ENCODE data around the gene SKAP1. TPM values are rescaled to one million over a fixed set of nuclear protein-coding genes. Genes with fewer than 3 reads are reported as not detected.
"Not testable (repeated sequence)": the region's sequence is repeated elsewhere in the genome, so short reads cannot be mapped to it uniquely, and the experiment has no call there.

The SKAP1 gene
- total and polyA plus RNA-seq, 2 donors from 2014 or later, result 34.8 to 42.6 TPM

GRCh38 chr17:48368352-48368908, 61.6 kb downstream of the SKAP1 start:
- Histone ChIP-seq H3K27me3 (ENCODE audit: control insufficient read depth, insufficient read depth, low read length) (no peaks in the 10 kb centered on the region), H3K4me3 (ENCODE audit: low read length in 3 of 3) (no peak overlapping the region)
- TF ChIP-seq CTCF (IDR thresholded peaks at IDR 0.05; ENCODE audit: borderline replicate concordance, extremely low read depth, insufficient read depth), result no peak

GRCh38 chr17:48363161-48363560, 66.9 kb downstream of the SKAP1 start:
- intact Hi-C loops (cut with DNase I), result no loop called here
- no peak overlapping the region for H3K27ac ChIP-seq (ENCODE audit: low read depth in 2 of 2, low read length in 2 of 2)
- DNase-seq (no peak), FAIRE-seq (no peak)
- no peaks in the 10 kb centered on the region for H3K27me3 ChIP-seq (ENCODE audit: control insufficient read depth, insufficient read depth, low read length)
- H3K4me3 ChIP-seq (ENCODE audit: low read length in 3 of 3), result no peak overlapping the region
- no peaks in the 10 kb centered on the region for H3K9me3 ChIP-seq (ENCODE audit: control insufficient read depth in 2 of 3, insufficient read depth in 1 of 3, low read length in 3 of 3)
- no peaks in the 10 kb centered on the region for H3K36me3 ChIP-seq (ENCODE audit: control insufficient read depth in 2 of 3, insufficient read depth in 3 of 3, low read length in 3 of 3)
- no peak for TF ChIP-seq CTCF (IDR thresholded peaks at IDR 0.05; ENCODE audit: borderline replicate concordance, extremely low read depth, insufficient read depth)
- H3K9ac ChIP-seq (ENCODE audit: low read length in 3 of 3), result no peak overlapping the region
- no peaks in the 10 kb centered on the region for H3K4me1 ChIP-seq (ENCODE audit: control insufficient read depth in 2 of 3, insufficient read depth in 2 of 3, low read depth in 1 of 3, low read length in 3 of 3)

More at GRCh38 chr17:48368352-48368908, 61.6 kb downstream of the SKAP1 start:
- no peak for FAIRE-seq
- intact Hi-C loops (cut with DNase I), result no loop called here
- H3K9ac ChIP-seq (ENCODE audit: low read length in 3 of 3), result no peak overlapping the region
- H3K36me3 ChIP-seq (ENCODE audit: control insufficient read depth in 2 of 3, insufficient read depth in 3 of 3, low read length in 3 of 3), result no peaks in the 10 kb centered on the region
- H3K27ac ChIP-seq (ENCODE audit: low read depth in 2 of 2, low read length in 2 of 2), result no peak overlapping the region
- no peaks in the 10 kb centered on the region for H3K4me1 ChIP-seq (ENCODE audit: control insufficient read depth in 2 of 3, insufficient read depth in 2 of 3, low read depth in 1 of 3, low read length in 3 of 3)
- DNase-seq, result no peak
- H3K9me3 ChIP-seq (ENCODE audit: control insufficient read depth in 2 of 3, insufficient read depth in 1 of 3, low read length in 3 of 3), result no peaks in the 10 kb centered on the region

- H3K4me3 ChIP-seq (ENCODE audit: low read length in 3 of 3); H3K4me1 ChIP-seq (ENCODE audit: control insufficient read depth in 2 of 3, insufficient read depth in 2 of 3, low read depth in 1 of 3, low read length in 3 of 3); intact Hi-C loops (cut with DNase I); H3K27me3 ChIP-seq (ENCODE audit: control insufficient read depth, insufficient read depth, low read length); DNase-seq; FAIRE-seq; H3K9me3 ChIP-seq (ENCODE audit: control insufficient read depth in 2 of 3, insufficient read depth in 1 of 3, low read length in 3 of 3); H3K9ac ChIP-seq (ENCODE audit: low read length in 3 of 3); H3K27ac ChIP-seq (ENCODE audit: low read depth in 2 of 2, low read length in 2 of 2); H3K36me3 ChIP-seq (ENCODE audit: control insufficient read depth in 2 of 3, insufficient read depth in 3 of 3, low read length in 3 of 3): not testable (repeated sequence)
Observed at GRCh38 chr17:48360861-48361633, 69.0 kb downstream of the SKAP1 start.

GRCh38 chr17:48357779-48358602, 72.0 kb downstream of the SKAP1 start:
- no peaks in the 10 kb centered on the region for H3K36me3 ChIP-seq (ENCODE audit: control insufficient read depth in 2 of 3, insufficient read depth in 3 of 3, low read length in 3 of 3)
- no peaks in the 10 kb centered on the region for H3K27me3 ChIP-seq (ENCODE audit: control insufficient read depth, insufficient read depth, low read length)
- intact Hi-C loops (cut with DNase I), result no loop called here
- no peaks in the 10 kb centered on the region for H3K9me3 ChIP-seq (ENCODE audit: control insufficient read depth in 2 of 3, insufficient read depth in 1 of 3, low read length in 3 of 3)
- FAIRE-seq (no peak), DNase-seq (no peak)
- TF ChIP-seq CTCF (IDR thresholded peaks at IDR 0.05; ENCODE audit: borderline replicate concordance, extremely low read depth, insufficient read depth), result no peak
- no peaks in the 10 kb centered on the region for H3K4me1 ChIP-seq (ENCODE audit: control insufficient read depth in 2 of 3, insufficient read depth in 2 of 3, low read depth in 1 of 3, low read length in 3 of 3)
- H3K9ac ChIP-seq (ENCODE audit: low read length in 3 of 3), result no peak overlapping the region
- no peak overlapping the region for H3K4me3 ChIP-seq (ENCODE audit: low read length in 3 of 3)
- H3K27ac ChIP-seq (ENCODE audit: low read depth in 2 of 2, low read length in 2 of 2), result no peak overlapping the region

Measured in kidney (tissue), 14 donors.